Endothelial cell of umbilical vein (primary cell): ENCODE measurements around the gene AGPAT2. TPM values are rescaled to one million over a fixed set of nuclear protein-coding genes. Genes with fewer than 3 reads are reported as not detected.

Source experiments
- BruUV-seq: library from RNA; stranded (reverse); fragments of 400-500 nt; replicated peaks from 2 replicates; lab custom pipeline; 2021; lab: Mats Ljungman, UMichigan
- CTCF ChIA-PET: fragments of 300-600, 350-600 bp; sonication (Branson Sonifier 250); formaldehyde crosslinking; loops from one replicate; lab custom pipeline; 2021; ENCODE audit warnings: antibody characterized with exemption, inconsistent platforms; lab: Charles Lee
- POLR2A ChIA-PET: fragments of 300-600, 350-600 bp; sonication (Branson Sonifier 250); formaldehyde crosslinking; loops from one replicate; lab custom pipeline; 2021; ENCODE audit warnings: antibody characterized with exemption, inconsistent platforms; lab: Charles Lee
- DNase-seq: peaks from one replicate; pipeline ENCODE4 v3.0.0-alpha.2; 2011; ENCODE audit warnings: low read depth, low spot score
- FAIRE-seq: peaks from 2 replicates; lab custom pipeline; 2011; peaks lifted over from hg19 to GRCh38; lab: Jason Lieb, UNC
- H2AFZ ChIP-seq: 2 replicates; pipeline ENCODE4 v1.6.0; 2012; ENCODE audit warnings: low read depth, low read length, control low read depth, inconsistent platforms
- H3K27ac ChIP-seq: 2 replicates; pipeline ENCODE4 v1.5.1; 2011; ENCODE audit warnings: low read depth, mild to moderate bottlenecking, control low read depth, low read length, moderate library complexity; ENCODE audit not compliant: insufficient read depth
- H3K27me3 ChIP-seq, 2 experiments: 2 replicates each; pipeline versions ENCODE4 v1.6.0 to v1.6.1; 2011; ENCODE audit warnings: low read length in 2 of 2, mixed read lengths in 1 of 2; ENCODE audit not compliant: control insufficient read depth in 2 of 2, insufficient read depth in 2 of 2
- H3K36me3 ChIP-seq, 2 experiments: 2 replicates in 1 of 2; 3 replicates in 1 of 2; pipeline ENCODE4 v1.5.1; 2011; ENCODE audit warnings: low read length in 2 of 2, mild to moderate bottlenecking in 1 of 2, moderate library complexity in 1 of 2; ENCODE audit not compliant: control insufficient read depth in 2 of 2, insufficient read depth in 2 of 2; ENCODE audit errors: extremely low read depth in 1 of 2
- H3K4me1 ChIP-seq: 3 replicates; pipeline ENCODE4 v1.5.1; 2011; ENCODE audit warnings: mild to moderate bottlenecking, low read length; ENCODE audit not compliant: control insufficient read depth, insufficient read depth; ENCODE audit errors: extremely low read depth
- H3K4me2 ChIP-seq: 2 replicates; pipeline ENCODE4 v1.6.1; 2011; ENCODE audit warnings: low read length, control low read depth, mixed read lengths; ENCODE audit not compliant: insufficient read depth
- H3K4me3 ChIP-seq, 3 experiments: fragments of 200-600 bp in 1 of 3; sonication (generic), shearing (Covaris generic) in 1 of 3; replicated peaks in 1 of 3; 2 replicates each; pipeline ENCODE4 v1.5.1; 2011 to 2016; ENCODE audit warnings: control low read depth in 3 of 3, low read length in 3 of 3, mild to moderate bottlenecking in 2 of 3, inconsistent platforms in 1 of 3, low read depth in 1 of 3, moderate library complexity in 1 of 3; ENCODE audit not compliant: insufficient read depth in 1 of 3
- H3K79me2 ChIP-seq: 2 replicates; pipeline ENCODE4 v1.6.0; 2012; ENCODE audit warnings: low read length, inconsistent platforms; ENCODE audit not compliant: control insufficient read depth, insufficient read depth
- H3K9ac ChIP-seq: replicated peaks from 2 replicates; pipeline ENCODE3; 2011; ENCODE audit warnings: low read length, control low read depth; ENCODE audit not compliant: insufficient read depth; ENCODE audit errors: extremely low read depth
- H3K9me1 ChIP-seq: replicated peaks from 3 replicates; pipeline ENCODE4 v1.6.0; 2011; ENCODE audit warnings: mild to moderate bottlenecking, low read length; ENCODE audit not compliant: control insufficient read depth, insufficient read depth; ENCODE audit errors: extremely low read depth
- H3K9me3 ChIP-seq: replicated peaks from 2 replicates; pipeline ENCODE4 v1.5.1; 2012; ENCODE audit warnings: low read length, inconsistent platforms; ENCODE audit not compliant: control insufficient read depth, insufficient read depth
- H4K20me1 ChIP-seq: replicated peaks from 2 replicates; pipeline ENCODE3; 2011; ENCODE audit warnings: mild to moderate bottlenecking, low read length; ENCODE audit not compliant: control insufficient read depth, insufficient read depth; ENCODE audit errors: extremely low read depth
- CTCF ChIP-seq, 2 donors: IDR thresholded peaks; 1 replicate in 1 of 2; 2 replicates in 1 of 2; pipeline ENCODE4 v1.5.1; 2011; ENCODE audit warnings: low read length in 2 of 2, mild to moderate bottlenecking in 2 of 2, moderate library complexity in 2 of 2, control low read depth in 1 of 2, inconsistent platforms in 1 of 2, low read depth in 1 of 2; ENCODE audit not compliant: insufficient read depth in 1 of 2; ENCODE audit errors: extremely low read depth in 1 of 2
- EZH2 ChIP-seq: IDR thresholded peaks from 2 replicates; pipeline ENCODE4 v1.6.1; 2012; ENCODE audit warnings: borderline replicate concordance, low read depth, mild to moderate bottlenecking, moderate library complexity, low read length, inconsistent platforms; ENCODE audit not compliant: severe bottlenecking
- FOS ChIP-seq: IDR thresholded peaks from 2 replicates; pipeline ENCODE4 v1.6.1; 2011; ENCODE audit warnings: mild to moderate bottlenecking, low read length, moderate library complexity, borderline replicate concordance; ENCODE audit not compliant: insufficient read depth
- GATA2 ChIP-seq: IDR thresholded peaks from 2 replicates; pipeline ENCODE4 v1.7.0; 2011; ENCODE audit warnings: low read depth, mild to moderate bottlenecking, moderate library complexity, mixed read lengths, low read length; ENCODE audit not compliant: insufficient read length, insufficient read depth
- JUN ChIP-seq: IDR thresholded peaks from 2 replicates; pipeline ENCODE4 v1.6.1; 2011; ENCODE audit warnings: borderline replicate concordance, low read depth; ENCODE audit not compliant: insufficient read length, insufficient read depth
- MAX ChIP-seq: IDR thresholded peaks from 2 replicates; pipeline ENCODE4 v1.6.1; 2011; ENCODE audit not compliant: insufficient read depth, insufficient read length
- MYC ChIP-seq: IDR thresholded peaks from one replicate; pipeline ENCODE4 v1.6.1; 2011; ENCODE audit warnings: mild to moderate bottlenecking, low read depth, low read length
- POLR2A ChIP-seq: IDR thresholded peaks from 2 replicates; pipeline ENCODE4 v1.6.1; 2012; ENCODE audit warnings: low read depth, mild to moderate bottlenecking, control low read depth, low read length
- POLR2AphosphoS5 ChIP-seq: IDR thresholded peaks from 2 replicates; pipeline ENCODE4 v1.6.1; 2012; ENCODE audit warnings: low read depth, mild to moderate bottlenecking, control low read depth, low read length, moderate library complexity; ENCODE audit not compliant: insufficient read depth
- dilution Hi-C: fragments of 300-500 bp; cut with MboI; formaldehyde crosslinking; loops from one replicate; pipeline ENCODE4 v1.15.0; 2019; ENCODE audit warnings: low sequenced_read_pairs; ENCODE audit not compliant: extremely low pct_ligation_motif_present
- intact Hi-C: fragments of 100-400 bp; cut with micrococcal nuclease; formaldehyde crosslinking; loops from one replicate; pipeline ENCODE4 v1.10.0; 2022
- polyA plus RNA-seq, 4 experiments: library from polyadenylated mRNA; depleted of rRNA in 3 of 4; stranded (reverse) in 3 of 4; unstranded in 1 of 4; fragments of >200 nt; gene quantifications; 2 replicates each; pipeline versions ENCODE4 v1.2.1 to v1.2.3, GENCODE V29; 2011 to 2012; ENCODE audit warnings: missing spikeins in 1 of 4
- total RNA-seq: library from RNA; stranded (reverse); gene quantifications from 2 replicates; pipeline ENCODE4 v1.2.3, GENCODE V29; 2021

AGPAT2 gene
- total and polyA plus RNA-seq, 2 donors (not counting 3 experiments of a cell fraction or from before 2014, with no cell fraction given), result 45.5 to 55.3 TPM

GRCh38 chr9:136673975-136674785 is 13.1 kb downstream of the AGPAT2 start:
- Histone ChIP-seq H3K9me3 (no peaks in the 10 kb centered on the region), H3K36me3 (peaks cover 11 to 36% of the 10 kb centered on the region in 2 experiments), H3K4me1 (peaks cover under 1% of the 10 kb centered on the region), H3K9ac (no peak overlapping the region), H2AFZ (no peak overlapping the region), H3K9me1 (no peaks in the 10 kb centered on the region), H3K27ac (no peak overlapping the region), H3K4me3 (no peak overlapping the region), H4K20me1 (no peaks in the 10 kb centered on the region), H3K79me2 (peaks cover 11% of the 10 kb centered on the region), H3K4me2 (no peak overlapping the region), H3K27me3 (no peaks in the 10 kb centered on the region)
- POLR2A ChIA-PET, result interaction anchor here (1.0 to 6.2 kb wide), 5 partner anchors 12 to 47 kb away, joined by 3 to 54 read pairs (median 9); partner anchors contain the start of gene EGFL7
- DNase-seq (peak; percentile 83), FAIRE-seq (peak; percentile 90)
- no TSS peak for BruUV-seq
- CTCF ChIA-PET, result interaction anchor here (1.3 to 6.3 kb wide), 2 partner anchors 30 to 40 kb away, joined by 4 to 45 read pairs; no protein-coding TSS in a partner anchor
- dilution Hi-C loops, result no loop called here
- intact Hi-C loops, result loop anchor here (1.0 to 5.0 kb wide), 3 partner anchors 29 to 51 kb away; partner anchors contain the start of gene DIPK1B
- TF ChIP-seq MAX (peak; percentile 86), MYC (peak; percentile 3), CTCF (IDR thresholded peaks at IDR 0.05; ENCODE audit: extremely low read depth in 1 of 2, insufficient read depth in 1 of 2, low read depth in 1 of 2, low read length in 2 of 2) (no peak), POLR2A (peak; percentile 9), POLR2AphosphoS5 (peak; percentile 46), EZH2 (no peak), JUN (no peak), GATA2 (peak; percentile 32), FOS (peak; percentile 48)
